Measurements from ENCODE around the gene JUN.

GRCh38 chr1:58749646-58750045 lies 34.2 kb downstream of the JUN start:
- TF ChIP-seq CTCF (conservative IDR thresholded peaks at IDR 0.05) = no peak
- TF ChIP-seq EZH2 (IDR thresholded peaks at IDR 0.05; ENCODE audit: low read depth) = no peak

Measured in PC-9 (cell line).